SK-N-MC (cell line): ENCODE results near the gene BICD2.

Source experiments
- EZH2 ChIP-seq: fragments of 200-600 bp; sonication (generic); IDR thresholded peaks from one replicate; pipeline ENCODE4 v1.6.1; 2017; ENCODE audit warnings: antibody characterized with exemption
- FOXP2 ChIP-seq: optimal IDR thresholded peaks from 2 replicates; pipeline ENCODE3; 2011; ENCODE audit warnings: mild to moderate bottlenecking, moderate library complexity; ENCODE audit not compliant: insufficient read depth; ENCODE audit errors: extremely low read length, control extremely low read depth
- POLR2AphosphoS5 ChIP-seq: IDR thresholded peaks from 2 replicates; pipeline ENCODE4 v1.6.1; 2012; ENCODE audit warnings: mild to moderate bottlenecking, low read depth, low read length, borderline replicate concordance

- no peak for TF ChIP-seq EZH2
- no peak for TF ChIP-seq POLR2AphosphoS5
- TF ChIP-seq FOXP2 = no peak
Observed at GRCh38 chr9:92719028-92719647, 45.5 kb downstream of the BICD2 start.
